HG02884 (cell line): ENCODE measurements around the gene BCL3.

Experiments used
- ATAC-seq: cut with Tn5 transposase; IDR thresholded peaks from one replicate; pipeline ENCODE4 v1.9.1; 2021; ENCODE audit warnings: mild to moderate bottlenecking, moderate library complexity; ENCODE audit not compliant: unreplicated experiment

Gene BCL3

GRCh38 chr19:44741258-44741731 is 7.2 kb upstream of the BCL3 start:
- ATAC-seq: no peak

DNA sequence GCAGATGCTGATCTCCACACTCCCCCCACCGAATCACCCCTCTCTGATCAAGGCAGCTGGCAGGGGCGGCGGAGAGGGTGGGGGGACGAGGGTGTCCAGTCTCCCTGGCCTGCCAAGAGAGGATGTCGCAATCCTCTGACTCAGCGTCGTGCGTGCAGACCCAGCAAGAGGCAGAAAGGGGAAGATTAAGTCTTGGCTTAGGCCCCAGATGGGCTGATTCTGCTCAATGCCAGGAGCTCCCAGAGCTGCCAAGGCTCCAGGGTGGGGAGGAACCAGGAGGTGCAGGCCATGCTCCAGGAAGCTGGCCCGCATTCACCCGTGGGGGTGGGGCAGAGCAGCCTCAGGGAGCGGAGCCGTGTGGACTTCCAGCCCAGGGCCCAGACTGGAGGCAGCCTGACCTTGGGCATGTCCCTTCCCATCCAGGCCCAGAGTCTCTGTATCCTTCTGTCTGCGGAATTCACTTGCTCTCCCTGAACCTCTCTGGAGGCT is 6.6 kb upstream of the BCL3 start:
- no peak for ATAC-seq

DNA sequence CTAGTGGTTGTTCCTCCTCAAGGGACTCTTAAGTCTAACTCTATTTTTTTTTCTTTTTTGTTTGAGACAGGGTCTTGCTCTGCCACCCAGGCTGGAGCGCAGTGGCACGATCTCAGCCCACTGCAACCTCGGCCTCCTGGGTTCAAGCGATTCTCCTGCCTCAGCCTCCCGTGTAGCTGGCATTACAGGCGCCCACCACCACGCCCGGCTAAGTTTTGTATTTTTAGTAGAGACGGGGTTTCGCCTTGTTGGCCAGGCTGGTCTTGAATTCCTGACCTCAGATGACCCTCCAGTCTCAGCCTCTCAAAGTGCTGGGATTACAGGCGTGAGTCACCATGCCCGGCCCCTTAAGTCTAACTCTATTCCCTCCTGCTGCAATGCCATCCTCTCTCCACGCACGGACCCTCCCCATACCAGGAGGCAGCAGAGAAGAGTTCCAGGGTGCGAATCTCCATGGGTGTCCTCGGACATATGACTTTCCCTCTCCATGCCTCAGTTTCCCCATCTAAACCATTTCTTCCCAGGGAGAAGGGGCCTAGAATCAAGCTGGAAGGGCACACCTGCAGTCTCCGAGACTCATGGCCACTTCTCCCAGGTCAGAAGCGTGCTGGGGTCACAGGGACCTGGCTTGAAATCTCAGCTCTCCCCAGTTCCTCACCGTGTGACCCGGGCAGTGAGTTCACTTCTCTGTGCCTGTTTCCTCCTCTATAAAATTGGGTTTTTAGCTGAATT is 6.0 kb upstream of the BCL3 start:
- no peak for ATAC-seq

- ATAC-seq: no peak
Observed at GRCh38 chr19:44744871-44745332, 3.6 kb upstream of the BCL3 start.

- no peak for ATAC-seq
Observed at GRCh38 chr19:44745341-44745831, 3.1 kb upstream of the BCL3 start.

DNA sequence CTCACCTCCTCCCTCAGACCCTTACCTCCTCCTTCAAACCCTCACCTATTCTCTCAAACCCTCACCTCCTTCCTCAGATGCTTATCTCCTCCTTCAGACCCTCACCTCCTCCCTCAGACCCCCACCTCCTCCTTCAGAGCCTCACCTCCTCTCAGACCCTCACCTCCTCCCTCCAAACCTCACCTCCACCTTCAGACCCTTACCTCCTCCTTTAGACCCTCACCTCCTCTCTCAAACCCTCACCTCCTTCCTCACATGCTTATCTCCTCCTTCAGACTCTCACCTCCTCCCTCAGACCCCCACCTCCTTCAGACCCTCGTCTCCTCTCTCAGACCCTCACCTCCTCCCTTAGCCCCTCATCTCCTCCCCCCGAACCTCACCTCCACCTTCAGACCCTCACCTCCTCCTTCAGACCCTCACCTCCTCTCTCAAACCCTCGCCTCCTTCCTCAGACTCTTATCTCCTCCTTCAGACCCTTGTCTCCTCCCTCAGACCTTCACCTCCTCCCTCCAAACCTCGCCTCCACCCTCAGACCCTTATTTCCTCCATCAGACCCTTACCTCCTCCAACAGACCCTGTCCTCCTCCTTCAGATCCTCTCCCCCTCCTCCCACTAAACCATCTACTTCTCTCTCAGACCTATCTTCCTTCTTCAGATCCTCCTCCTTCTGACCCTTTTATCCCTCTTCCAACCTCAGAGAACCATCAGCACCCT is 2.5 kb upstream of the BCL3 start:
- no peak for ATAC-seq

DNA sequence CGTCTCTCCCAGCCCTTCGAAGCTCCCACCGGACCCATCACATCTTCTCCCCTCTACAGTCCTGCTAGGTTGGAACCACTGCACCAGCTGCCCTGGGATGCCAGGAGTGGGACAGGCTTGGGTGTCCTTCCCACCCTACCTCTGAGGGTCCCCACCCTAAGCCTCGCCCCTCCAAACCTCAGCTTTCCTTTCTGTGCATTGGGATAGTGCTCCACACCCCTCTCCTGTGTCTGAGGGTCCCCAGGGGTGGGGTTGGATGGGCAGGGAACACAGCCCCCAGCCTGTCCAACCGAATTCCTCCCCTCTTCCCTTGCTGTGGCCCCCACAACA is 1.9 kb upstream of the BCL3 start:
- ATAC-seq: no peak

DNA sequence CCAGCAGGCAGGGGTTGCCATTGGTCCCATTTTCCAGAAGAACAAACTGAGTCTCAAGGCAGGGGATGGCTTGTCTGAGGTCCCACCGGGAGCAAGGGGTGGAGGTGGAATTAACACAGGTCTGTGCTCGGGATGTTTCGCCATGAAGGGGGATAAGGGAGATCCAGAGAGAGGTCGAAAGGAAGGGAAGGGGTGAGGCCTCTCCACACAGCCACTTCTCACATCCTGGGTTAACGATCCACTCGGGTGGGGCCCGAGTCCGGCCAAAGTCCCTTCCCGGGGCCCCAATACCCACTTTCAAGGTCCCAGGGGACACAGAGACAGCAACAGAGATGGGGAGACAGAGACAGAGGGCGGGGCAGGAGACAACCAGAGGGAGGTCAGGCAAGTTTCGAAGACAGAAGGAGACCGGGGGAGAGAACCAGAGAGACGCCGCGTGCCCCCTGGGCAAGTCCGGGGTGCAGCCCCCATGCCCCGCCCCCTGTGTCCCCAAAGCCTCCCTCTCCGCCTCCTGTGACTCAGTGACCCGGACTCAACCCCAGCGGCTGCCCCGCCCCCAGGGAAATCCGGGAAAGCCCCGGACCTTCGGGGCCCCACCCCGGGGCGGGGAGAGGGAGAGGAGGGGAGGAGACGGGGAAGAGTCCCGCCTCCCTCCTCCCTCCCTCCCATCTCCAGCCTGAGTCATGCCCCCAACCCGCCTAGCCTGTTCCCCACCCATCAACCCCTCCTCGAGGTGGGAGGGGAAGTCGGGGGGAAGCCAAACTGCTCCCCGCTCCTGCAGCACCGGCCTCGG is 1.4 kb upstream of the BCL3 start:
- ATAC-seq: no peak

DNA sequence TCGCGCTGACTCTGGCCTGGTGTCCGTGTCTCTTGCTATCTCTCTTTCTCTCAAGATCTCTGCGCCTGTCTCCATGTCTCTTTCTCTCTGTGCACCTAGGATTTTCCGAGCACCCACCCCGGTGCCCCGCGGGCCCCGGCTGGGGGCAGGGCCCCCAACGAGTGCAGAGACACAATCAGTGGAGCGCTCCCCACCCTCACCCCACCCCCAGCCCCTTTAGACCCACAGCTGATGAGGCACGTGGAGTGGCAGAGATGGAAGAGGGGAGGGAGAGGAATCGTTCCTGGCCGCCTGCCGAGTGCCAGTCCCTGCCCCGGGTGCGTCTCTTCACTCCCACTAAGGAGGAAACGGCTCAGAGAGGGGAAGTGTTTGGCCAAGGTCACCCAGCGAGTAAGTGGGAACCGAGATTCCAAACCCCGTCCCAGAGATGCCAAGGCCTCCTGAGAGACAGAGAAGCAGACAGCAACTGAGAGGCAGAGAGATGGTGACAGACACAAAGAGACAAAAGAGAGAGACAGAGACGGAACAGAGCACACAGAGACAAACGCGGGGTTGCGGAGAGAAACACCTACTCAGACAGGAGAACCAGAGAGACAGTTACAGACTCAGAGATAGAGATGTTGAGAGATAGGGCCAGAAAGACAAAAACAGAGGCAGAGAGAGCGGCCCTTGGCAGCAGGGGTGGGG is 626 bp upstream of the BCL3 start:
- no peak for ATAC-seq

DNA sequence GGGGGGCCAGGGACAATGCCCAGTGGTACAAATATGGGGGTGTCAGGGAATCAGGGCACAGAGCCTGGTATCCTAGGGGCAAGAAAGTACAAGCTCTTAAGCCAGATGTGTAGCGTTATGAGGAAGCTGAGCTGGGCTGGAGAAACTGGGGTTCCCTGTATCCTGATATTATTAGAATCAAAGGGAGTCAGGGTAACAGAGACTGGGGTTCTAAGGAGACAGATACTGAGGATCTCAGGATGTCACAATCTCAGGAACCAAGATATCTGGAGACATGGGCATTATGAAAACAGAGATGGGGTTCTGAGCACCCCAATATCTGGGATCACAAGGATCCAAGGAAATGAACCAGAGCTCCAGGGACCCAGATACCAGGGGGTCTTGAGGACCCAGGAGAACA is 784 bp downstream of the BCL3 start:
- ATAC-seq: no peak

- no peak for ATAC-seq
Observed at GRCh38 chr19:44749994-44750393, 1.5 kb downstream of the BCL3 start.

GRCh38 chr19:44752123-44752815 is 3.8 kb downstream of the BCL3 start:
- no peak for ATAC-seq

DNA sequence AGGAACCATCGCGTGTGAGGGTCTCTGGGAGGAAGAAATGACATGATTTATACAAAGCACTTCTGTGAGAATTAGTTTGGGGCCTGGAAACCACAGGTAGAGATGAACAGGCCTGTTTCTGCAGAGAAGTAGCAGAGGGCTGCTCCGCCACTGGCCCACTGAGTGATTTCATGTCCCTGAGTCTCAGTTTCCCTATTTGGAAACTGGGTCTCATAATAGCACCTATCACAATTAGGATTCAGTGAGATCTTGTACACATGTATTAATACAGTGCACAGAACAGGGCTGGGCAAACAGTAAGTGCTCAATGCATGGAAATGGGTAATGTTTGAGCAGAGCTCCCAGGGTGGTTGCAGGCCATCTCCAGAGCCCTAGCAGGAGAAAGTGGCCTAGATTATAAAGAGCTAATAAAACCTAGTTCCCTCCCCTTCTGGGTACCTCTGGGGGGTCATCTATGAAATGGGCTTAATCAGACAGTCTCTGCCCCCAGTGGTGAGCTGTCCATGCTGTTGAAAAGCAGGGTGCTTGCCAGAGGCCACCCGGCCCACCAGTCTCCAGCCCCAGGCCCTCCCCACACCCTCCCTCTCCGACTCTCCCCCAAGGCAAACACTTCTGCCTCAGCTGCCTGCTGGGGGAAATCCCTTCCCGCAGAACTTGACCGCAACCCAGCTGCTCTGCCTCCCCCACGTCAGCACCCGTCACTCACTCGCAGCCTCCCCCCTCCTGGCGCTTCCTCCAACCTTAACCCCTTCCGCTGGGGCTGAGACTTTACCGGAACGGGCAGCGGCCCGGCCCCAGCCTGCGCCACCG is 4.5 kb downstream of the BCL3 start:
- ATAC-seq: peak; percentile 71

DNA sequence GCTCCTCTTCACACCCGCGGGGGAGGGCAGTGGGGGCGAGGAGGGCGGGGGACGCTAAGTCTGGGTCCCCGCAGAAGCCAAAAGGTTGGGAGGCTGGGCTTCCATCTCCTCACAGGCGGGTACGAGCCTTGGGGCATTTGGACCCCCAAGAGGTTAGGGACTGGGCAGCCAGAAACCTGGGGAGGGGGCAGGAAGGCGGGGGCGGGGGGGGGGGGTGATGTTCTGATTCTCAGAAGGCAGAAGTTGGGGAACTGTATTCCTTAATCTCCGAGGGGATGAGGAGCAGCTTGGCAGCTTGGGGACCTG is 5.1 kb downstream of the BCL3 start:
- no peak for ATAC-seq

DNA sequence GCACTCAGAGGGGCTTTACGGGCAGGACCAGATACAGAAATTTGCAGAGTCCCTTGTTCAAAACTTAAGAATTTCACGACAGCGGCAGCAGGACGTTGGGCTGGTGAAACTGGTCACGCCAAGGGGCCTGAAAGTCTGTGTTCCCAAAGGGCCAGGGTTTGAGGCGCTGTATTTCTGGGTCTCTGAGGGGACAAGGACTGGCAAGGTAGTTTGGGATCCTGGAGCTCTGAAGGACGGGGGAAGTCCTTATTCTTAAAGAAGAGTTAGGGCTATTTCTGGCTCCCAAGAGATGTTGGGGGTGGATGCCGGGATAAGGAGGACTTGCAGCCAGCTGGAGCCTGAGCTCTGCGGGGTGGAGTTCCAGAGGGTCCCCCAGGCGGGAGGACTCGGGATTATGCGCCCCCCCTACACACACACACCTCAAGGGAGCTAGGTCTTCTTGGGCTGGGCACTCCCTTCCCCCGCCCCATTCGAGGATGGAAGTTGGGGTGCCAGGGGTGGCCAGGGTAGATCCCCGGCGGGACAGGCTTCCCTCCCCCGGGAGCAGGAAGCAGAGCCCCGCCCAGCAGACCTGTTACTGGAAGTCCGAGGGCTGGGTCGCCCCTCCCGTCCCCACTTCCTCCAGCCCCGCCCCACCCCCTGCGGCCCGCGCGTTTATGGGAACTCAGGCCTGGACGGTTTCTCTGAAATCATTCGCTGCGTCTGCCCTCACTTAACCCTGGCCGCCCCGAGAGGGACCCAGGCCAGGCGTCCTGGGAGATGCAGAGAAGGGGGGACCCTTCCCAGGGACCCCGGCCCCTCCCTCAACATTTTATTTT is 5.6 kb downstream of the BCL3 start:
- ATAC-seq: no peak

DNA sequence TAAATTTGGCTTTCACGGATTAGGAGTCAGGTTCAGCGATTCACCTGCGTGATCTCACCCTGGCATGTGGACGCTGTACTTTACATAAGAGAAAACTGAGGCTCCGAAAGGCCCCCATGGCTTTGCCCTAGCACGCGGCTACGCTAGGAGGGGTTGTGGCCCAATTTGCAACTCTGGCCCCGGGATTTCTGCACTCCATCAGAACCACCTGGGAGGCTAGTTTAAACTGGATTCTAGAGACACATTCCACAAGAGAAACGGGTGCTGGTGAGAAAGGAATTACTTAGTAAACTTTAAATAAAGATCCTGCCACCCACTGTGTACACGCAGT is 6.2 kb downstream of the BCL3 start:
- ATAC-seq: no peak

DNA sequence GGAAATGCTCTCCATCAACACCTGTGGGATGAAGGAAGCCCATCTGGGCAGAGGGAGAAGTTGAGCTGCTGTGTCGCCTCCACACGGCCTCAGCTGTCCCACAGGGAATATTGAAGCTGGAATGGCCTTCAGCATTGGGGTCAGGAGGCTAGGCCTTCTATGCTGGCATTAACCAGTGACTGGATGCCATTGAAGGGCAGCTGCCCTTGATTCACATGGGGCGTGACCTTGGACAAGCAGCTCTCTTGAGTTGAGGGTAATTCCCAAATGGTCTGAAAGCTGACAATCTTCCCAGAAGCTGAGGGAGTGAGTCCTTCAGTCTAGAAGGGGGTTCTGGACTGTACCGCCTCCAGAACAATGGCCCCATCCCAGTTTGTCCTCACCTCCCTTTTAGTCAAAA is 6.7 kb downstream of the BCL3 start:
- ATAC-seq: no peak

DNA sequence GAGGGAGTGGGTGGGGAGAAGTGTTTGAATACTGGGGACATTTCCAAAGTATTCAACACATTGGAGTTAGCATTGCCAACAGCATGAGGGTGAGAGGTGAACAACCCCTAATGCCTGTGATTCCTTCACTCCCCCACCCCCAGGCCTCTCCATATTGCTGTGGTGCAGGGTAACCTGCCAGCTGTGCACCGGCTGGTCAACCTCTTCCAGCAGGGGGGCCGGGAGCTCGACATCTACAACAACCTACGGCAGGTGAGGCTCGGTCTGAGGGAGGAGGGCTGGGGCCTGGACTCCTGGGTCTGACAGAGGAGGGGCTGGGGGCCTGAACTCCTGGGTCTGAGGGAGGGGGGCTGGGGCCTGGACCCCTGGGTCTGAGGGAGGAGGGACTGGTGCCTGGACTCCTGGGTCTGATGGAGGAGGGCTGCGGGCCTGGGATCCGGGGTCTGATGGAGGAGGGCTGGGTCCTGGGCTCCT is 7.6 kb downstream of the BCL3 start:
- no peak for ATAC-seq
